SK-MEL-5 (cell line): Measurements from ENCODE around the gene TARBP2. TPM values are rescaled to one million over a fixed set of nuclear protein-coding genes. Genes with fewer than 3 reads are reported as not detected.
A peak's percentile ranks its signal among the peaks of the same experiment; 100 is the strongest.
"Not testable (repeated sequence)": the region's sequence is repeated elsewhere in the genome, so short reads cannot be mapped to it uniquely, and the experiment has no call there.

Experiments
- DNase-seq: peaks from one replicate; pipeline ENCODE4 v3.0.0-alpha.2; 2016; ENCODE audit warnings: low read depth, low spot score
- in situ Hi-C: cut with HindIII; loops from 2 replicates; pipeline ENCODE4 v1.10.0; 2016; ENCODE audit warnings: low sequenced_read_pairs, high pct_unique_total_duplicates, low pct_unique_long_range_greater_than_20kb
- total RNA-seq: library from RNA; depleted of rRNA; stranded (reverse); fragments of >200 nt; shearing (Covaris generic); gene quantifications from 2 replicates; pipeline ENCODE4 v1.2.3, GENCODE V29; 2014

Gene TARBP2
- total RNA-seq, 1 experiment from 2014 or later, result 62.8 TPM

DNA sequence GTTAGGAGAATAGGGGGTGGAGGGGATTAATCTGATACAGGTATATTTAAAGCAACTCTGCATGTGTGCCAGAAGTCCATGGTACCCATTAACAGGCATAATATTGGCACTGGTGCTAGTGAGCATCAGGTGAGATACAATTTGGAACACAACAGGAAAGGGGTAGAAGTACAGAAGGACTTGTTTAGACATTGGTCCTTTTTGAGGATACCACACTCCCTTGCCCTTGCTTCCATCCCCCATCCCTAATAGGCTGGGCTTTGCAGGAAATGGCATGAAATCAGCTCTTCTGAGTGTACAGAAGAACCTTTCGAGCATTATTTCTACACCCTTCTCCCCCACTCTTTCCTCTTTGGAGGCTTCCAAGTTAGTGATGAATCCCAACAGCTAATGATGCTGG is 32.8 kb upstream of the TARBP2 start:
- in situ Hi-C loops, result no loop called here
- no peak for DNase-seq

- in situ Hi-C loops, result no loop called here
- DNase-seq, result no peak
These were observed 29.0 kb upstream of the TARBP2 start for GRCh38 chr12:53472056-53472582.

DNA sequence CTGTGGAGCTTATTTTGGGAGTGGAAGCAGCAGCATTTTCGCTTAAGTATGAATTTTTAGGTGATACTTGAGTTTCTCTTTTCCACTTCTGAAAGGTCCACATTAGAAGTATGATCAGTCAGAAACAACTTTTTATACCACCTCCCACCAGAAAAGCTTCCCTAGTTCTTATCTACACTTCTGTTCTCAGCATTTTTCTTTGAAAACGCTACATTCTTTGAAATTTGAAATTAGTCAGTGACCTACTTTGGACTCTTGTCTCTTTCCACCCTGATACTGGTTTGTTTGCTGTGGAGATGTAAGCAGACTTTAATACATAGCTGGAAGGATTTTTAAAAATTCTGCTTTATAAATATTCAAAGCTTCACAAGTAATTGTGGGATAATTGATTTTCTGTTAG is 27.0 kb upstream of the TARBP2 start:
- in situ Hi-C loops, result no loop called here
- DNase-seq, result no peak

DNA sequence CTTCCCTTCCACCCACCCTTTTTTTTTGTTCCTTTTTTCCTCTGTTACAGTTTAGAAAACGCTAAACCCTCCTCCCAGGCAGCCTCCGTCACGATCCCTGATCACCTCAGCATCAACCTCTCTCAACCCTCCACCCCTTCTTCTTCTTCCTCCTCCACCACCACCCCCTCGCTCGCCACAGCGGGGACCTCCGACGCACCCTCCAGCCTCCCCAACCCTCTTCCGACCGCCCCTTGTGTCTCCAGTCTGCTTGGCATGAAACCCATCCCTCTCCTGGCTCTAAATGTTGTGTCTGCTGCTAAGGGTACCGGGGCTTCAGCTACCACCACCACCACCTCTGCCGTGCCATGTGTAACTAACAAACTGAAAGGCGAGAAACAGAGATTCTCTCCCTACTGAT is 26.3 kb upstream of the TARBP2 start:
- DNase-seq, result no peak
- in situ Hi-C loops, result no loop called here

GRCh38 chr12:53476769-53477209 is 24.3 kb upstream of the TARBP2 start:
- in situ Hi-C loops, result no loop called here
- peak; percentile 64 for DNase-seq

DNA sequence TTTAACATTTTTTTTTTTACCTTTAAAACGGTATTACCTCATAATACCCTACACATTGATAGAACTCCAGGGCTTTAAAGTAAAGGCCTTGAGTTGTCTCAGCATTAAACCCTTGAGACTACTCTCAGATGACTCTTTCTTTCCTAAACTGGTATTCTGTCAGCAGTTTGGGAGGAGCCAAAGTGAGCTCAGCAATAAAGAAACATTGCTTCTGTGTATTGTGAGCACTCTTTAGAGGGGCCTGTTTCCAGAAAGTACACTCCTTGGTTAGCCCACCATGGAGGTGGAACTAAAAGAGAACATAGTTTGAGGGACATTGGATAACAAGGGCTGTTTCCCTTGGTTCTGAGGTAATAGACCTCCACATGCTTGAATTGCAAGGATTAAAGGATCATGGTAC is 22.2 kb upstream of the TARBP2 start:
- no peak for DNase-seq
- in situ Hi-C loops, result no loop called here

DNA sequence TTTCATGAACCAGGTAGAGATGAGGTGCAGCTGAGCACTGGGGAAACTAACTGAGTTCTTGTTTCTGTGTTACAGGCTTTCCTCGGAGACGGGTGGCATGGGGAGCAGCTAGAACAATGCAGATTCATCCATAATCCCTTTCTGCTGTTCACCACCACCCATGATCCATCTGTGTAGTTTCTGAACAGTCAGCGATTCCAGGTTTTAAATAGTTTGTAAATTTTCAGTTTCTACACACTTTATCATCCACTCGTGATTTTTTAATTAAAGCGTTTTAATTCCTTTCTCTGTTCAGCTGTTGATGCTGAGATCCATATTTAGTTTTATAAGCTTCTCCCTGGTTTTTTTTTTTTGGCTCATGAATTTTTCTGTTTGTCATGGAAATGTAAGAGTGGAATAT is 21.8 kb upstream of the TARBP2 start:
- DNase-seq, result no peak
- in situ Hi-C loops, result no loop called here

DNA sequence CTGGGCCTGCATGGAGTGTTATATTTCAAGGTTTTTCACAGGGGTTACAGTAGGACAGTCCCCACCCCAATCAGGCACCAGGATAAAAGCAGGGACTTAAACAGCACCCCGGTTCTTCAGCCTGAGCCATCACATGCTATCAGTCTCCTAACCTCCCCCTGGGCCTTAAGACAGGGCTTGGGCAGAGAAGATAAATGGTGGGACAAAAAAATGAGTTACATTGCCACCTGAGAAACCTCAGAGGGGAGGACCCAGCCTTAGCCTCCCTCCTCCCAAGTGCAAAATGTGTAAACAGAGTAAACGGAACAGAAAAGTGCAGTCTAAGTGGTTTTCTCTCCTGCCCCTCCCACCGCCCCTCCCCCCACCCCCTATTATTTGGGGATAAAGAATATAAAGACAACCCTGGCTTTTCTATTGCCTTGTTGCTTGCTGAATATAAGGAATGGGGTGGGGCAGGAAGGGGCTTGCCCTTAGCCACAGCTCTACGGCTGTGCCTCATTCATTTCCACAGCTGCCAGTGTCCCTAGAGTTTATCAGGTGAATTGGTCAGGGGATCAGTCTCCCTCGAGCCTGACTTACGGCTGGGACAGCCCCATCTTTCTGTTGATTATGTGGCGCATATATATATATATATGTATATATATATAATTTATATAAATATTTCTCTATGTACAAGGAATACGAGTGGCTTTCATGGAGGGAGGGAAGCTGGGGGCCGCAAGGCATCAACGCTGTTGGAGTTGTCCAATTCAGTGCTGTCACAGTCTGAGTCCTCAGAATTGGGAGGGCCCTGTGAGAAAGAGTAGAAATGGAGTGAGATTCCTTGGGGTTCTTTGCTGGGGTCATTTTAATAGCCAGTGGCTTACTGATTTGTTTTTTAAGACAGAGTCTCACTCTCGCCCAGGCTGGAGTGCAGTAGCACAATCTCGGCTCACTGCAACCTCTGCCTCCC is 20.3 kb upstream of the TARBP2 start:
- in situ Hi-C loops, result no loop called here
- DNase-seq, result no peak

DNA sequence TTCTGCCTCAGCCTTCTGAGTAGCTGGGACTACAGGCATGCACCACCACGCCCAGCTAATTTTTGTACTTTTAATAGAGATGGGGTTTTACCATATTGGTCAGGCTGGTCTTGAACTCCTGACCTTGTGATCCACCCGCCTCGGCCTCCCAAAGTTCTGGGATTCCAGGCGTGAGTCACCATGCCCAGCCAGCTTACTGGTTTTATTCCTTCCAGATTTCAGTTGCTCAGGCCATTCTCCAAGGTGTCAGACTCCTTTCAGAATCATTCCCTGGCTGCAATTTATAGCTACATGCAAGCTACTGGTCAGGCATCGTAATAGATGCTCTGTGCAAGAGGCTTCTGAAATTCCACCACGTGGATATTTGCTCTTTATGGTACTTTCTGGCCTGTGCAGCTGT is 19.6 kb upstream of the TARBP2 start:
- DNase-seq, in situ Hi-C loops: not testable (repeated sequence)

DNA sequence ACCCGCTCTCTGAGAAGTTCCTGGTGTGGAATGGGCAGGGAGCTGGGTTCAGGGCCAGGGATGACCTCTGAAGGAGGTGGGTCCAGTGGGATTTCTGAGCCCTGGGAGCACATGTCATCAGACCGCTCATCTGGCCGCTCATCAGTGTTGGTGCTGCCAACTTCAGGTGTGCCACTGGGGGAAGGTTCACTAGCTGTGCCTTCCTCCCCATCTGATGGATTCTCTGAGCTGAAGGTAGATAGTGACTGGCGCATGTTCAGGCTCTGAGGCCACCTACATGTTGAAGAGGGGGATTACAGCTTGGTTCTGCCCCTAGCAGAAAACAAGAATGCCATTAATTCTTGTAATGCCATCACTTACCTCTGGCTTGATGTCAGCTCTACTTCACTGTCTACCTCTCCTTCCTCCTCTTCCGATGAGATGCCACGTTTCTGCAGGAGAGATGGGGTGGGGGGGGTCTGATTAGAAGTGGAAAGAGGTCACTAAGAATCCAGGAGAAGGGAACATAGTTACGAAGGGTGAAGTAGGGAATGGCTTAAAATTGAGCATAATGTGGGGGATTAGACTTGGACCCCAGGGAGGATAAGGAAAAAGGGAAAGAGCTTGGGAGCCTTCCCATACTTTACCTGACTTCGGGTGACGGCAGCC is 19.0 kb upstream of the TARBP2 start:
- DNase-seq, result peak; percentile 49
- in situ Hi-C loops, result no loop called here

- no peak for DNase-seq
- in situ Hi-C loops, result no loop called here
These were observed 18.4 kb upstream of the TARBP2 start for GRCh38 chr12:53482626-53483168.

GRCh38 chr12:53483225-53483978 is 17.7 kb upstream of the TARBP2 start:
- in situ Hi-C loops, result no loop called here
- no peak for DNase-seq

GRCh38 chr12:53483979-53484377 is 17.1 kb upstream of the TARBP2 start:
- in situ Hi-C loops, result no loop called here
- DNase-seq, result no peak

- DNase-seq, result no peak
- in situ Hi-C loops, result no loop called here
These were observed 16.2 kb upstream of the TARBP2 start for GRCh38 chr12:53484686-53485575.

DNA sequence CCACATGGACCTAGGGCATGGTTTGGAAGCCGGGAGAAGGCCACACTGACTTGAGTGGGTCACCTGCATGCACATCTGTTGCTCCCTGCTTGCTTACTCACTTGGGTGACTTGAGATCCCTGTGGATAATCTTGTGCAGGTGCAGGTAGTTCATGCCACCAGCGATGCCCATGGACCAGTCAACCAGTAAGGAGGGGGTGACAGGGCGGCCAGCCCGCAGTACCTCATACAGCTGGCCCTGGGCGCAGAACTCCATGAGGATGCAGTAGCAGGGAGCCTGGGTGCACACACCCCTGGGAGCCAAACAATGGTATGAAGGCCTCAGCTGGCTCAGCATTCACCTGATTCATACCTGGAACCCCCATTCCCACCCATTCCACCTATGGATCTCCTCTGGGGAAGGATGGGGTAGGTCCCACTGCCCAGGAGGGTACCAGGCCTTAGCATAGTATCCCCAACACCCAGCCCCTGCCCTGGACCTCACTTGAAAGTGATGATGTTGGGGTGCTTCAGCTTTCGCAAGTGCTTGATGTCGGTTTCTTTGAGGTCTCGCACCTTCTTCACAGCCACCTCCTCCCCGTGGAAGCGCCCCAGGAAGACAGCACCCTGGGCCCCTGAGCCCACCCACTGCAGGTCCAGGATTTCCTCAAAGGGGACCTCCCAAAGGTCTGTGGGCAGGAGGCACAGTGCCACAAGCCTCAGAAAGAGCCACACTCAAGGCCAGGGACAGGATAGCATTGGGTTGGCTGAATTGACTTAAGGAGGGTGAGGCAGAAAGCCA is 14.9 kb upstream of the TARBP2 start:
- DNase-seq, result no peak
- in situ Hi-C loops, result no loop called here
